HG03280 (cell line): ENCODE results near the gene CDC73.

ENCODE experiments used
- ATAC-seq: cut with Tn5 transposase; IDR thresholded peaks from one replicate; pipeline ENCODE4 v1.9.1; 2021; ENCODE audit warnings: mild to moderate bottlenecking, moderate library complexity; ENCODE audit not compliant: unreplicated experiment

The CDC73 gene

GRCh38 chr1:193121616-193122593 lies at the start of gene CDC73:
CDC73 (plus strand) TSS chr1:193122031; CDS start chr1:193122201, 170 bp downstream.
- ATAC-seq, result peak; percentile 91

GRCh38 chr1:193077991-193078390 lies 43.8 kb upstream of the CDC73 start:
- ATAC-seq, result no peak

GRCh38 chr1:193079187-193079586 lies 42.6 kb upstream of the CDC73 start:
- no peak for ATAC-seq

- ATAC-seq, result peak; percentile 99
These were observed 38.3 kb upstream of the CDC73 start for GRCh38 chr1:193083365-193084088.

- ATAC-seq, result no peak
These were observed 36.6 kb upstream of the CDC73 start for GRCh38 chr1:193085263-193085662.

- ATAC-seq, result no peak
These were observed 35.5 kb upstream of the CDC73 start for GRCh38 chr1:193086342-193086741.

GRCh38 chr1:193087893-193088292 lies 33.9 kb upstream of the CDC73 start:
- ATAC-seq, result no peak

- no peak for ATAC-seq
These were observed 31.0 kb upstream of the CDC73 start for GRCh38 chr1:193090865-193091264.

- no peak for ATAC-seq
These were observed 27.7 kb upstream of the CDC73 start for GRCh38 chr1:193094112-193094511.

- no peak for ATAC-seq
These were observed 19.2 kb upstream of the CDC73 start for GRCh38 chr1:193102662-193103061.

GRCh38 chr1:193103759-193104501 lies 17.9 kb upstream of the CDC73 start:
- ATAC-seq, result no peak

- peak; percentile 40 for ATAC-seq
These were observed 17.3 kb upstream of the CDC73 start for GRCh38 chr1:193104502-193104906.

- peak; percentile 93 for ATAC-seq
These were observed 16.7 kb upstream of the CDC73 start, which contains the start of gene GLRX2 for GRCh38 chr1:193104907-193105820. GLRX2 (minus strand) TSS chr1:193105414; CDS start chr1:193105382, 32 bp downstream.

- no peak for ATAC-seq
These were observed 16.0 kb upstream of the CDC73 start for GRCh38 chr1:193105821-193106177.

GRCh38 chr1:193108471-193108870 lies 13.4 kb upstream of the CDC73 start:
- no peak for ATAC-seq

GRCh38 chr1:193109619-193110018 lies 12.2 kb upstream of the CDC73 start:
- no peak for ATAC-seq

GRCh38 chr1:193110246-193110645 lies 11.6 kb upstream of the CDC73 start:
- ATAC-seq, result no peak

GRCh38 chr1:193110864-193111263 lies 11.0 kb upstream of the CDC73 start:
- no peak for ATAC-seq

- ATAC-seq, result no peak
These were observed 10.2 kb upstream of the CDC73 start for GRCh38 chr1:193111641-193112090.
